HUES6 (cell line): ENCODE measurements around the gene FGGY.

Experiments used
- H3K27ac ChIP-seq: 2 replicates; pipeline ENCODE4 v1.7.0; 2013; ENCODE audit warnings: low read depth, mild to moderate bottlenecking, low read length, inconsistent platforms
- H3K27me3 ChIP-seq: 2 replicates; pipeline ENCODE4 v1.6.1; 2013; ENCODE audit warnings: low read length; ENCODE audit not compliant: control insufficient read depth, insufficient read depth
- H3K36me3 ChIP-seq: 2 replicates; pipeline ENCODE4 v1.6.1; 2013; ENCODE audit warnings: low read length; ENCODE audit not compliant: control insufficient read depth, insufficient read depth
- H3K4me1 ChIP-seq: 2 replicates; pipeline ENCODE4 v1.6.1; 2013; ENCODE audit warnings: low read length; ENCODE audit not compliant: control insufficient read depth, insufficient read depth
- H3K4me3 ChIP-seq: 2 replicates; pipeline ENCODE4 v1.5.1; 2013; ENCODE audit warnings: low read depth, low read length
- H3K9ac ChIP-seq: one replicate; pipeline ENCODE4 v1.6.1; 2013; ENCODE audit warnings: mild to moderate bottlenecking, low read length
- H3K9me3 ChIP-seq: 2 replicates; pipeline ENCODE4 v1.6.1; 2013; ENCODE audit warnings: low read depth, low read length; ENCODE audit not compliant: control insufficient read depth, insufficient read depth

FGGY gene

DNA sequence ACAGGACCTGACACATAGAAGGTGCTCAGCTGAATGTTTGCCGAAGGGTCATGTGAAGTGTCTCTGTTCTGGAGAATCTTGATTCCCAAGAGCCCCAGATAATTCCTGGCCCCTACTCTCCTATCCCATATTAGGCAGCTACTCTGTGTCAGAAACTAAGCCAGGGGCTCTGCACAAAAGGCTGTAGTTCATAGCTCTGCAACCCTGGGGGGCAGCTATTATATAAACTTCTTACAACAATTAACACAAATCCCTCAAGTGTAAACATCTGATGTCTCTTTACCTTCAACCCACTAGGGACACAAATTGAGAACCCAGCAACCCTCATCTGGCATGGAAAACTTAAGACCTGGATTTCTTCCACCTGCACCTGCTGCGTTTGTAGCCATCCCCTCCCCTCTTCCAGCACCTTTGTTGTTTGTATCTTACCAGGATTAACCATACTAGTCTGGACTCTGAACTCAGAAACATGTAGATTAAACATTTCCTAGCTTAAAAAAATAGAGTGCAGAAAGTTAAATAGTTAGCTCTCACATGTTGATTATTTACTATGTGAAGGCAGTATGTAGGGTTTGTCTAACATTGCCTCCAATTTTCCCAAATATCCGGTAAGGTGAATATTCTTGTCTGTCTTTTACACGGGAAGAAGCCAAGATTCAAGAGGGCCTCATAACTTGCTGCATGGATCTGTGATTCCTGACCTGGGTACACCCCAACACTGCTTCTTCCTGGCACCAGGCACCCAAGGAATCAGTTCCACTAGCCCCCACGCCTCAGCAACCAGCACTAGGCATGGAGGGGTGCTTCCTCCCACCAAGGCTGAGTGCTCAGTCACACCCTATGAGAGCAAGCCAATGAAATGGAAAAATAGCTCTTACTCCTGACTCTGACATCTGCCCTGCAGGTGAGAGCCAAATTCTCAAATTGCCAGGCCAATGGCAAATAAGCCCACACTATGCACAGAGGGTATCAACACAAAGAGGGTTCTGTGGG lies 297.2 kb downstream of the FGGY start:
- H3K9ac ChIP-seq, result no peak overlapping the region
- H3K27ac ChIP-seq, result no peak overlapping the region
- H3K27me3 ChIP-seq, result no peaks in the 10 kb centered on the region
- H3K4me1 ChIP-seq, result peaks cover 6% of the 10 kb centered on the region; the same call in 1 of the 2 replicates
- H3K4me3 ChIP-seq, result no peak overlapping the region
- H3K9me3 ChIP-seq, result no peaks in the 10 kb centered on the region
- H3K36me3 ChIP-seq, result no peaks in the 10 kb centered on the region

DNA sequence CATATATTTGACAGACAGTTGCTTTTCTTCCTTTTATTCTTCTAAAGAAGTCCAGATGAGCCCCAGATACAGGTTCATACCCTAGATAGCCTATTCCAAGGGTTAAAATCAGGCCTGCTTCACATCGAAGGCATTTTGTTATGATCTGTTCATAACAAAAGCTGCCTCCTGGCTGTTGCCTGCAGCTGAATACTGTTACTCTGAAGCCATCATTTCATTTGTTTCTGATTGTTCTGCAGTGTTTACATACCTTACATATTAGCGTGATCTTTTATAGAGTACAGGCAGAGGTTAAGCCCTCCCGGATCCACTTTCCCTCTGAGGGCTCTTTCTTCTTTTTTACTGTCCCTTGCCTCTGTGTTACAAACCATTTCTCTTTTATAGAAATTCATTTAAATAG lies 298.9 kb downstream of the FGGY start:
- Histone ChIP-seq H3K36me3 (no peaks in the 10 kb centered on the region), H3K9ac (no peak overlapping the region), H3K4me3 (no peak overlapping the region), H3K27me3 (no peaks in the 10 kb centered on the region), H3K4me1 (peaks cover 6% of the 10 kb centered on the region; the same call in 1 of the 2 replicates), H3K27ac (no peak overlapping the region), H3K9me3 (no peaks in the 10 kb centered on the region)

DNA sequence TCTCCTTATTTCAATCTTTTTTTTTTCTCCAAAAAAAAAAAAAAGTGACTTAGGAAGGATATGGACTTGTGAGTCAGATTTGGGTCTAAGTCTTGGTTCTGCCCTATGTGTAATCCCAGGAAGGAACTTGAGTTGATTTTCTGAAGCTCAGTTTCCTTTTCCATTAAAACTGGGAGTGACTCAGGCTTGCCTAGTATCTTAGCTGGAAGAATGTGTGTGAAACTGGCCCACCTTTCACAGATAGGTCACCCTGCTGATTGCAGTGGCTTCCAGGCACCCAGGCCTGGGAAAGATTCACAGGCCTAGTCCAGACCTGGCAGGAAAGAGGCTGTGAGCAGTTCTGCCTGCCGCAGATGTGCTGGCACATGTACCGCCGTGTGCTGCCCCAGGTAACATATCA lies 299.5 kb downstream of the FGGY start:
- H3K27ac ChIP-seq, result no peak overlapping the region

DNA sequence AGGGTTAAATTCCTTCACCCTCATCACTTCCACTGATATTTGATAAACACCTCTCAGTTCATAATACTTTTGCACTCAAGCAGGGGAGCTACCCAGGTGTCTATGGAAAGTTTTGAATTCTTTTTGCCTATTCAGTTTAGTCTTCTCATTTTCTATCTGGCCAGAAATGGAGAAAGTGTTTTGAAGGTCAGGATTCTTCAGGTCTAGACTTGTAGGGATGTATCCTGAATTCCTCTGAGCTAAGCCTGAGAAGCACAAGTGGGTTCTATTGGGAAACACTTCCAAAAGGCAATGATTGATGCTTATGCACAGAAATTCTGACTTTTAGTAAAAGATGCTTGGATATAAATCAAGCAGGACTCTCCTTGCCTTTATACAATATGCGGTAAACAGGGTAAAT lies 300.1 kb downstream of the FGGY start:
- H3K9me3 ChIP-seq, result no peaks in the 10 kb centered on the region
- H3K36me3 ChIP-seq, result no peaks in the 10 kb centered on the region
- no peak overlapping the region for H3K27ac ChIP-seq
- H3K4me3 ChIP-seq, result no peak overlapping the region
- no peaks in the 10 kb centered on the region for H3K27me3 ChIP-seq
- peaks cover 6% of the 10 kb centered on the region; the same call in 1 of the 2 replicates for H3K4me1 ChIP-seq
- no peak overlapping the region for H3K9ac ChIP-seq

More for the DNA sequence above, 299.5 kb downstream of the FGGY start:
- Histone ChIP-seq H3K4me3 (no peak overlapping the region), H3K36me3 (no peaks in the 10 kb centered on the region), H3K9me3 (no peaks in the 10 kb centered on the region), H3K27me3 (no peaks in the 10 kb centered on the region), H3K4me1 (peaks cover 6% of the 10 kb centered on the region; the same call in 1 of the 2 replicates), H3K9ac (no peak overlapping the region)

DNA sequence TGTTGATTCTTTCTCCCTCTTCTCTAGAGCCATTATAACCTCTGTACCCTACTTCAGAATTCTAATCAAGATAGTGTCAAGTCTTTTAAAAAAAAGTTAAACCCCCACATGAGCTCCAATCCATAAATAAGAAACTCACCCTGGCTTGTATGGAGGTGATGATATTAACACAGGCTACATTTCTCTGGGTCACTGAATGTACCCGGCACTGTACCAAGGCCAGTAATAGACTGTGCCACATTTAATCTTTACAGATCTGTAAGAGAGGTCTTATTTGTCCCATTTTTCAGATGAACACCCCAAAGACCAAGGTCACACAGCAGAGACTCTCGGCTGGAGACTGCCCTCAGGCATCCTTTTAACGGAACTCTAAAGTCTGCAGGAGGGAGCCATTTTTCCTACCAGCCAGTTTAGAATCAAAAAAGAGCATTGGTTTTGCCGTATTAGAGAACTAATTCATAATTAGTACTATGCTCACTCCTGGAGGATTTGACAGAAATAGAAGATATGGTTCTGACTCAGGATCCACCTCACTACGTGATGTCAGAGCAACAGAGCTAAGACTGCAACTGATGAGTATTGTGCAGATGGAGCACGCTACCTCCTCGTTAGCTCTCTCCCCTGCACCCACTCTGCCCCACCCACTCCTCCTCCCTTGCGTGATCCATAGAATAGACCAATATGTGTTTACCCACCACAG lies 300.7 kb downstream of the FGGY start:
- Histone ChIP-seq H3K27ac (no peak overlapping the region), H3K4me3 (no peak overlapping the region), H3K9ac (no peak overlapping the region), H3K4me1 (peaks cover 6% of the 10 kb centered on the region; the same call in 1 of the 2 replicates), H3K36me3 (no peaks in the 10 kb centered on the region), H3K27me3 (no peaks in the 10 kb centered on the region), H3K9me3 (no peaks in the 10 kb centered on the region)

DNA sequence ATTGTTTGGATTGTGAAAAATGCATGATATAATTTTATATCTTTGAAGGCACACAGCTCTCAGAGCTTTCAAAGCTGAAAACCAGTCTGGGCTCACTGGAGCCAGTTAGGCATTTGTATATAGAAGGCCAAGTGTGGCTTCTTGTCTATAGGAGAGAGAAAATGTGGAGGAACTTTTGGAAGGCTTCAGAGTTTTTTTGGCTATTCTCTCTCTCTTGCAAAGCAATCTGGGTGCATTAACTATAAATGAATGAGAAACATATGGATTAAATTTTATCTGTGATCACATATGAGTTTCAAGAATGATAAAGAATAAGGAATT lies 301.2 kb downstream of the FGGY start:
- Histone ChIP-seq H3K9me3 (no peaks in the 10 kb centered on the region), H3K27me3 (no peaks in the 10 kb centered on the region), H3K27ac (no peak overlapping the region), H3K36me3 (no peaks in the 10 kb centered on the region), H3K4me1 (peaks cover 6% of the 10 kb centered on the region; the same call in 1 of the 2 replicates), H3K4me3 (no peak overlapping the region), H3K9ac (no peak overlapping the region)

DNA sequence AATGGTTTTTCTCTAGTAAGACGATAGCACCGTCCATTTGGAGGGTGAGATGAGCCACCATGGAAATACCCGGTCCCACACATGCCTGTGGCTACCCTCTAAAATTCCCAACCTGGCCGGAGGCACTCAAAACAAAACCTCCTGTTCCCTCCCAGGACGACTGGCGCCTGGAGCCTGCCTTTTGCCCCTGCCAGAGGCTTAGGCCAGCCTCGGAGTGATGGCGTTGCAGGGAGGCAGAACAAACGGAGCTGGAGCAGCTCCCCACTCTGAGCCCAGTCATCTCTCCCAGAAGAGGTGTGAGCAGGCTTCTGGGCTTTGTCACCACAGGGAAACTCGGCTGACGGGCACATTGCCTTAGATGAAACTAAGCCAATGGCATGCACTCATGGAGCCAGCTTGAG lies 304.1 kb downstream of the FGGY start:
- no peak overlapping the region for H3K9ac ChIP-seq
- no peaks in the 10 kb centered on the region for H3K36me3 ChIP-seq
- no peak overlapping the region for H3K4me3 ChIP-seq
- H3K27ac ChIP-seq, result no peak overlapping the region
- H3K27me3 ChIP-seq, result no peaks in the 10 kb centered on the region
- no peaks in the 10 kb centered on the region for H3K9me3 ChIP-seq
- peaks cover 6% of the 10 kb centered on the region; the same call in 1 of the 2 replicates for H3K4me1 ChIP-seq

DNA sequence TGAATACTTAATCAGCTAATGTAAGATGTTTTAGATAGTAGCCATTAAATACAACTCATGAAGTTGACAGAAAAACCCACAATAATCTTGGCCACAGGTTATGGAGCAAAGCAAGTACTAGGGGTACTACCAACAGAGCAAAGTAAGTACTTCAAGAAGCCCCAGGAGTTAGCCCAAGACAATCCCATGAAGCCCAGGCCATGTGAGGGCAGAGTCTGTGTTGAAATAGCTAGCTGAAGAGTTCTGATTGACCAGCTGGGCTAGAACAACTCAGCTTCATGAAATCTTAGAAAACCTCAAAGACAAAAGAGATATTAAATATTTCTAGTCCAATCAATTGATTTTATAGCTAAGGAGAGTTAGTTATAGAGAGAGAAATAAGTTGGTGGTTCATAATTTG lies 304.9 kb downstream of the FGGY start:
- Histone ChIP-seq H3K27ac (no peak overlapping the region), H3K9ac (no peak overlapping the region), H3K4me1 (no peaks in the 10 kb centered on the region), H3K36me3 (no peaks in the 10 kb centered on the region), H3K9me3 (no peaks in the 10 kb centered on the region), H3K27me3 (no peaks in the 10 kb centered on the region), H3K4me3 (no peak overlapping the region)

DNA sequence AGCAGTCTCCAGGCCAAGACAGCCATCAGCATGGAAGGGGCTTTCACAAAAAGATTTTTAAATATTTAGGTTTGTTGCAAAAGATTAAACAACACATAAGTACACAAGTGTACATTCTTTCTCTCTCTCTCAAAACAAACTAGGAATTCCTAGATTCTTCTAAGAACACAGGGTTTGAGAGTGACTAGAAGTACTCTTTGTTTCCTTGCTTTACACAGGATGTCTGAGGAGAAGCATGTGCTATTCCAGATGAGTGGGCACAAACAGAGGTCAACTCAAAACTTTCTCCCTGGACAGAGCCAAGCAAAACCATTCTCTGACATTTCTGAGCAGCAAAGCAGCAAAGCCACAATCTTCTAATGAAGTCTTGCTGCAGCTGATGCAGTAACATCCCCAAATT lies 307.3 kb downstream of the FGGY start:
- no peak overlapping the region for H3K9ac ChIP-seq
- H3K27ac ChIP-seq, result no peak overlapping the region
- no peaks in the 10 kb centered on the region for H3K4me1 ChIP-seq
- H3K27me3 ChIP-seq, result no peaks in the 10 kb centered on the region
- no peak overlapping the region for H3K4me3 ChIP-seq
- H3K9me3 ChIP-seq, result 0 out of 2 replicates have a peak, but pooled peaks cover under 1% of the 10 kb centered on the region
- H3K36me3 ChIP-seq, result no peaks in the 10 kb centered on the region

DNA sequence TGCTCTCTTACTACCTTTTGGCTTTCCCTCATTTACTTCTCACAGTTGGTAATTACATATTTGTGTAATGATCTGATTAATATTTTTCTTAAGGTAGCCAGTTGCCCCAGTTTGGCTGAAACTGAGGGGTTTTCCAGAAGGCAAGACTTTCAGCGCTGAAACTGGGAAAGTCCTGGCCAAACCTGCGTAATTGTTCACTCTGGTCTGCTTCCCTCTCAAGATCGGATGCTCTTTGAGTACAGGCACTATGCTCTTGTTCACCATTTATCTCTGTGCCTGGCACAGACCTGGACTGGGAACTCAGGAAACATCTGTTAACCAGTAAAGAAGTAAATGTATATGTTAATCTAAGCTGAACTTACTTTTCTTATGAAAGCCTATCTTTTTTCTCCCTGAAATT lies 308.3 kb downstream of the FGGY start:
- H3K36me3 ChIP-seq, result no peaks in the 10 kb centered on the region
- H3K4me1 ChIP-seq, result no peaks in the 10 kb centered on the region
- H3K27me3 ChIP-seq, result no peaks in the 10 kb centered on the region
- no peak overlapping the region for H3K9ac ChIP-seq
- H3K9me3 ChIP-seq, result peaks cover 10% of the 10 kb centered on the region
- no peak overlapping the region for H3K27ac ChIP-seq
- no peak overlapping the region for H3K4me3 ChIP-seq

DNA sequence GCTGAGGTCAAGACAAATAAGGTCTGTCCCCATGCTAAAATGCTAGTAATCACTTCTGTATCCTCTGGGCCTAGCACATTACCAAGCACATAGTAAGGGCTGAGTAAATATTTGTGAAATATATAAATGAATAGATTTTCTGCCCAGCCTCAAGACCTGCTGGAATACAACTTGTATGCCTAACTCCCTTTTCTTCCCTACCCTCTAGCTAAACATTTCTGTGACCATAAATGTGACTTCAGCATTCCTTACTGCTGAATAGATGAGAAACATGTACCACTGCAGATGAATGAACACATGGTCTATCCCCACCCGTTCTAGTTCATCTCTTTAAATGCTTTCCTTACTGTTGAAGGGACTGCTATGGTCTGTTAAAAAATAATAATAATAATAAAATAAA lies 308.9 kb downstream of the FGGY start:
- H3K27ac ChIP-seq, result no peak overlapping the region
- no peak overlapping the region for H3K9ac ChIP-seq
- no peak overlapping the region for H3K4me3 ChIP-seq
- peaks cover 16% of the 10 kb centered on the region for H3K9me3 ChIP-seq
- H3K36me3 ChIP-seq, result no peaks in the 10 kb centered on the region
- H3K27me3 ChIP-seq, result no peaks in the 10 kb centered on the region
- no peaks in the 10 kb centered on the region for H3K4me1 ChIP-seq
